H9 (cell line): Measurements from ENCODE around the gene TMEM252. TPM values are rescaled to one million over a fixed set of nuclear protein-coding genes. Genes with fewer than 3 reads are reported as not detected.

Experiments used
- DNase-seq: peaks from one replicate; pipeline ENCODE4 v3.0.0-alpha.2; 2017
- H2AFZ ChIP-seq: one replicate; pipeline ENCODE4 v1.6.1; 2013; ENCODE audit warnings: mild to moderate bottlenecking, low read length, control low read depth, moderate library complexity
- H2AK5ac ChIP-seq: 2 replicates; pipeline ENCODE4 v1.6.1; 2013; ENCODE audit warnings: low read length, control low read depth, mixed read lengths; ENCODE audit not compliant: insufficient read length
- H2BK120ac ChIP-seq: one replicate; pipeline ENCODE4 v1.6.1; 2013; ENCODE audit warnings: low read depth, mild to moderate bottlenecking, low read length, control low read depth, inconsistent platforms; ENCODE audit not compliant: poor library complexity, severe bottlenecking
- H2BK12ac ChIP-seq: 2 replicates; pipeline ENCODE4 v1.6.1; 2013; ENCODE audit warnings: low read length, control low read depth, mixed read lengths, low read depth; ENCODE audit not compliant: insufficient read length
- H2BK15ac ChIP-seq: 2 replicates; pipeline ENCODE4 v1.6.1; 2013; ENCODE audit warnings: low read depth, low read length, control low read depth
- H2BK20ac ChIP-seq: one replicate; pipeline ENCODE4 v1.6.1; 2013; ENCODE audit warnings: low read depth, mild to moderate bottlenecking, low read length, control low read depth, inconsistent platforms; ENCODE audit not compliant: poor library complexity, severe bottlenecking
- H2BK5ac ChIP-seq: 2 replicates; pipeline ENCODE4 v1.6.1; 2013; ENCODE audit warnings: low read length, control low read depth, mixed read lengths; ENCODE audit not compliant: insufficient read length
- H3K14ac ChIP-seq: 2 replicates; pipeline ENCODE4 v1.6.1; 2013; ENCODE audit warnings: low read length, control low read depth; ENCODE audit not compliant: insufficient read depth
- H3K18ac ChIP-seq: 2 replicates; pipeline ENCODE4 v1.6.1; 2013; ENCODE audit warnings: low read depth, mild to moderate bottlenecking, mixed read lengths, low read length, control low read depth; ENCODE audit not compliant: insufficient read length
- H3K23ac ChIP-seq: 2 replicates; pipeline ENCODE4 v1.6.1; 2013; ENCODE audit warnings: low read length, control low read depth, mixed read lengths, low read depth; ENCODE audit not compliant: insufficient read length
- H3K23me2 ChIP-seq: 2 replicates; pipeline ENCODE4 v1.6.1; 2013; ENCODE audit warnings: low read depth, mild to moderate bottlenecking, mixed read lengths, low read length, control low read depth; ENCODE audit not compliant: insufficient read length, poor library complexity, severe bottlenecking
- H3K27ac ChIP-seq: 2 replicates; pipeline ENCODE4 v1.5.1; 2013; ENCODE audit warnings: low read length, control low read depth, mixed read lengths, low read depth; ENCODE audit not compliant: insufficient read length
- H3K27me3 ChIP-seq: 2 replicates; pipeline ENCODE4 v1.6.1; 2013; ENCODE audit warnings: low read length, control low read depth, inconsistent platforms; ENCODE audit not compliant: insufficient read depth
- H3K4ac ChIP-seq: 2 replicates; pipeline ENCODE4 v1.6.1; 2013; ENCODE audit warnings: low read depth, mild to moderate bottlenecking, control low read depth, inconsistent platforms, low read length, moderate library complexity
- H3K4me1 ChIP-seq: 2 replicates; pipeline ENCODE4 v1.6.1; 2013; ENCODE audit warnings: low read length, control low read depth, inconsistent platforms; ENCODE audit not compliant: insufficient read depth
- H3K4me2 ChIP-seq: 2 replicates; pipeline ENCODE4 v1.6.1; 2013; ENCODE audit warnings: low read length, control low read depth, mixed read lengths; ENCODE audit not compliant: insufficient read length, insufficient read depth
- H3K56ac ChIP-seq: 2 replicates; pipeline ENCODE4 v1.6.1; 2013; ENCODE audit warnings: low read depth, mild to moderate bottlenecking, mixed read lengths, low read length, control low read depth; ENCODE audit not compliant: insufficient read length
- H3K79me1 ChIP-seq: 2 replicates; pipeline ENCODE4 v1.6.1; 2013; ENCODE audit warnings: low read depth, mild to moderate bottlenecking, moderate library complexity, low read length, control low read depth, inconsistent platforms; ENCODE audit not compliant: insufficient read depth, poor library complexity, severe bottlenecking
- H3K79me2 ChIP-seq: 2 replicates; pipeline ENCODE4 v1.6.1; 2013; ENCODE audit warnings: low read length, control low read depth, inconsistent platforms; ENCODE audit not compliant: insufficient read depth
- H3K9ac ChIP-seq: 2 replicates; pipeline ENCODE4 v1.6.1; 2013; ENCODE audit warnings: low read length, control low read depth, mixed read lengths; ENCODE audit not compliant: insufficient read length; ENCODE audit errors: extremely low read depth
- H3K9me3 ChIP-seq: one replicate; pipeline ENCODE4 v1.6.1; 2013; ENCODE audit warnings: low read depth, low read length, inconsistent platforms; ENCODE audit not compliant: control insufficient read depth
- H3T11ph ChIP-seq: one replicate; pipeline ENCODE4 v1.6.1; 2013; ENCODE audit warnings: mild to moderate bottlenecking, low read length, control low read depth, inconsistent platforms
- H4K20me1 ChIP-seq: one replicate; pipeline ENCODE4 v1.6.1; 2013; ENCODE audit not compliant: control insufficient read depth, insufficient read length, insufficient read depth
- H4K5ac ChIP-seq: 2 replicates; pipeline ENCODE4 v1.6.1; 2013; ENCODE audit warnings: low read depth, mild to moderate bottlenecking, mixed read lengths, low read length, control low read depth; ENCODE audit not compliant: insufficient read length
- H4K8ac ChIP-seq: replicated peaks from 2 replicates; pipeline ENCODE4 v1.6.1; 2013; ENCODE audit warnings: low read length, control low read depth, mixed read lengths, low read depth; ENCODE audit not compliant: insufficient read length
- H4K91ac ChIP-seq: 2 replicates; pipeline ENCODE4 v1.6.1; 2013; ENCODE audit warnings: low read depth, mild to moderate bottlenecking, moderate library complexity, mixed read lengths, low read length, control low read depth; ENCODE audit not compliant: insufficient read length
- H3K27ac Mint-ChIP-seq, 3 experiments: 2 replicates in 2 of 3; 3 replicates in 1 of 3; pipeline ENCODE4 v1.8.0; 2020 to 2021; ENCODE audit warnings: mixed read lengths in 3 of 3, mild to moderate bottlenecking in 1 of 3, moderate library complexity in 1 of 3
- H3K27me3 Mint-ChIP-seq: 2 replicates; pipeline ENCODE4 v1.8.0; 2021; ENCODE audit warnings: low read depth, mild to moderate bottlenecking, moderate library complexity, mixed read lengths
- H3K36me3 Mint-ChIP-seq, 3 experiments: 2 replicates in 2 of 3; 3 replicates in 1 of 3; pipeline ENCODE4 v1.8.0; 2020 to 2021; ENCODE audit warnings: low read depth in 3 of 3, mixed read lengths in 3 of 3; ENCODE audit not compliant: insufficient read depth in 1 of 3
- H3K4me1 Mint-ChIP-seq, 2 experiments: 2 replicates each; pipeline ENCODE4 v1.8.0; 2020; ENCODE audit warnings: mixed read lengths in 2 of 2
- H3K4me3 Mint-ChIP-seq, 2 experiments: 2 replicates in 1 of 2; 3 replicates in 1 of 2; pipeline ENCODE4 v1.8.0; 2020 to 2021; ENCODE audit warnings: mild to moderate bottlenecking in 2 of 2, mixed read lengths in 2 of 2, moderate library complexity in 1 of 2
- H3K9me3 Mint-ChIP-seq, 2 experiments: 2 replicates in 1 of 2; 3 replicates in 1 of 2; pipeline ENCODE4 v1.8.0; 2020; ENCODE audit warnings: mild to moderate bottlenecking in 2 of 2, mixed read lengths in 2 of 2, moderate library complexity in 1 of 2
- CTCF ChIP-seq: fragments of 200-600 bp; sonication (generic); conservative IDR thresholded peaks from 3 replicates; pipeline ENCODE4 v1.8.0; 2021; ENCODE audit warnings: antibody characterized with exemption, mild to moderate bottlenecking
- WGBS: extraction: QIAGEN DNeasy Blood & Tissue Kit; methylation state at CpG from one replicate; pipeline ENCODE4 v1.1.7; 2013; ENCODE audit warnings: missing lambda C conversion rate, low lambda C conversion rate, mixed read lengths; ENCODE audit not compliant: insufficient read length; ENCODE audit errors: extremely low coverage; 5-methylcytosine and 5-hydroxymethylcytosine counted together
- total RNA-seq: library from RNA; stranded (reverse); gene quantifications from 2 replicates; pipeline ENCODE4 v1.2.1, GENCODE V29; 2021

TMEM252 gene
- total RNA-seq, 1 experiment from 2014 or later = not detected

- no peak overlapping the region for H4K5ac ChIP-seq
- no peak overlapping the region for H3K56ac ChIP-seq
- H2BK12ac ChIP-seq = no peak overlapping the region
- H2BK5ac ChIP-seq = no peak overlapping the region
- Mint-ChIP-seq H3K27me3 (peaks cover 100% of the 10 kb centered on the region), H3K9me3 (no peaks in the 10 kb centered on the region), H3K4me1 (no peaks in the 10 kb centered on the region), H3K4me3 (no peak overlapping the region), H3K27ac (no peak overlapping the region), H3K36me3 (no peaks in the 10 kb centered on the region)
- H2BK15ac ChIP-seq = no peak overlapping the region
- H3T11ph ChIP-seq = no peak overlapping the region
- no peak overlapping the region for H3K4me2 ChIP-seq
- H4K91ac ChIP-seq = no peak overlapping the region
- H3K79me2 ChIP-seq = no peaks in the 10 kb centered on the region
- no peak overlapping the region for H3K14ac ChIP-seq
- H2AFZ ChIP-seq = no peak overlapping the region
- H2BK20ac ChIP-seq = no peak overlapping the region
- no peaks in the 10 kb centered on the region for H3K79me1 ChIP-seq
- H4K8ac ChIP-seq = no peak overlapping the region
- no peak overlapping the region for H3K27ac ChIP-seq
- no peaks in the 10 kb centered on the region for H3K9me3 ChIP-seq
- no peak overlapping the region for H3K9ac ChIP-seq
- H2BK120ac ChIP-seq = no peak overlapping the region
- no peak overlapping the region for H3K18ac ChIP-seq
- H3K23me2 ChIP-seq = no peaks in the 10 kb centered on the region
- H3K23ac ChIP-seq = no peak overlapping the region
- TF ChIP-seq CTCF = no peak
- DNase-seq = no peak
- H2AK5ac ChIP-seq = no peak overlapping the region
- no peaks in the 10 kb centered on the region for H3K4me1 ChIP-seq
- H4K20me1 ChIP-seq = no peaks in the 10 kb centered on the region
- WGBS = no CpG with 5 or more reads among the region's 6 CpGs
- H3K27me3 ChIP-seq = no peaks in the 10 kb centered on the region; the same call in 1 of the 2 replicates
- no peak overlapping the region for H3K4ac ChIP-seq
These were observed 47.9 kb downstream of the TMEM252 start for GRCh38 chr9:68492806-68493205.
